ENCODE measurements around the gene LDLRAD4.

The LDLRAD4 gene

DNA sequence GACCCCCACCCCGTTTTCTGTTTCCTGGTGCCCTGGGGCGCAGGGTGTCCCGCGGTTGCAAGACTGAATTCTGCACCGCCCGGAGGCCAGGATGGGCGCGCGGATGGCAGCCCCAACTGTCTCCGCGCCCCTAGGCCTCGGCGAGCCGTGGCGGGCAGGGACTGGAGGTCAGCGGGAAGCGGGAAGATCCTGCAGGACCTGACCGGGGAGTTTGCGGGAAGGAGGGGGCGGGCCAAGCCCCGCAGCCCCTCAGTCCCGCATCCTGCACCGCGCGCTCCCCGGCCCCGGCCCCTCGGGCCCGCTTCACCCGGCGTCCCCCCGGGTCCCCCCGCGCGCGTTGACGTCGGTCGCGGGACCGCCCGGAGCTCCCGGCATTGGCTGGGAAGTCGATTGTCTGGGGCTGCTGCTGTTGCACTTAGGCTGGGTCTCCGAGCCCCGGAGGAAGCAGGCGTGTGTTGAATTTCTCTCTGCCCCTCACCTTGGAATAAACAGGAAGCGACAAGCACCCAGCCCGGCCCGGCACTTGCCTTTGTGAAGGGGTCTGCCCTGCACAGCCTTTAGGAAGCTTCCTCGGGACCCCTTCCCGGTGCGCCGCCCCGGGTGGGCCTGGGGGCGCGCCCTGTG, at the start of gene LDLRAD4:
LDLRAD4 (plus strand) TSS at position 393 of the 624 bp plus-strand sequence.
- peak; percentile 33 for DNase-seq

GRCh38 chr18:13173578-13174145, 44.9 kb upstream of the LDLRAD4 start:
- DNase-seq = no peak

- DNase-seq = no peak
These were observed 43.3 kb upstream of the LDLRAD4 start for GRCh38 chr18:13175266-13175665.

- DNase-seq = no peak
These were observed 42.8 kb upstream of the LDLRAD4 start for GRCh38 chr18:13175754-13176210.

- DNase-seq = no peak
These were observed 41.7 kb upstream of the LDLRAD4 start for GRCh38 chr18:13176847-13177246.

- no peak for DNase-seq
These were observed 40.4 kb upstream of the LDLRAD4 start for GRCh38 chr18:13178197-13178596.

DNA sequence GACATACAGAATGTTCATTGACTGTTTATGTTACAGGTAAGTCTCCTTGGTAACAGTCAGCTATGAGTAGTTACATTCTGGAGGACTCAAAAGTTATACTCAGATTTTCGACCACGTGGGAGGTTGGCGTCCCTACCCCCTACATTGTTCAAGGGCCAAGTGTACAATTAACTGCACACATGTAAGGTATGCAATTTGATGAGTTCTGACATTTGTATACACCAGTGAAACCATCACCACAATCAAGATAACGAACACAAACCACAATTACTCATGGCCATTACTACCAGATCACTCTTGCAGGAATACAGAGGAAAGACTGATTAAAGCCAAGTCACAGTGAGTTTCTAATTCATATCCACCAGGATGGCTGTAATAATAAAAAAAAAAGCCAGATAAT, 39.6 kb upstream of the LDLRAD4 start:
- DNase-seq = no peak

GRCh38 chr18:13179566-13180113, 38.9 kb upstream of the LDLRAD4 start:
- no peak for DNase-seq

DNA sequence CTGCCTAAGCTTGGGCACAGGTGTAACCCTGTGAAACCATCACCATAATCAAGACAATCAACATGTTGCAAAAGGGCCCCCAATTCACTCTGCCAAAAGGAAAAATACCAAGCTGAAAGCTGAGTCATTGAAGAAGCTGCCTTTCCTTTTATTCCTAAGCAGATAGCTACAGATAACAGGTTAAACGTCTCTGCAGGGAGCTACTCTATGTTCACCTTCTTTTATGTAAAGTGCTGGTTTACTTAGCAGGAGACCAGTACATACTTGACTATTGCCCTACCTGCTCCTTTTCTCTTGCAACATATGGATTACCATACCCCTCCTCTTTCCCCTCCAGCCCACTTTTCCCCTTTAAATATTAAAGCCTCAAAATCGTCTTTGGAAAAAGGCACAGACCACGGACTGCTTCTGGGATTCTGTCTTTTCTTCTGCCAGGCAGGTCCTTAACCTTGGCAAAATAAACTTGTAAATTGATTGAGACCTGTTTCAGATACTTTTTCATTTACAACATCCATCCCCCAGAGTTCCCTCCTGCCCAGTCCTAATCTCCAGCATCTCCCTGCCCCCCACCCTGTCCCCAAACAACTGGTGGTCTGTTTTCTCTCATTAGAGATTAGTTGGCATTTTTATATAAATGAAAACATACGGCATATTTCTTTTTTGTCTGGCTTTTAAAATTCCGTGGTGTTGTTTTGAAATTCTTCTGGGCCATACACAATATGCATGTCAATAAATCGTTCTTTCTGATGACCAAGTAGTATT, 37.8 kb upstream of the LDLRAD4 start:
- peak; percentile 55 for DNase-seq

DNA sequence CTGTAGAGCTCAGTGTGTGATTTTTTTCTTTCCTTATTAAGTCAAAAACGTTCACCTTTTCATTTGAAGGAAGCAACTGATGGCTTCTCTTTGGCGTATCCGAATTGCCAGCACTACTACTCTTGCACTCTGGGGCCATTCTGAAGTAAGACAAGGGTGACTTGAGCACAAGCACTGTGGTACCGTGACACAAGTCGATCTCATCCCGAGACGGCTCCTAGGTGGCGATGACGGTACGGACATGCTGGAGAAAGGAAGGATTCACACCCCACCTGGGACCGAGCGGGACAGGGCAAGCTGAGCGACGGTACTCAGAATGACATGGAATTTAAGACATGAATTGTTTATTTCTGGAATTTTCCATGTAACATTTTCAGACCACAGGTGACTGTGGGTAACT, 36.8 kb upstream of the LDLRAD4 start:
- DNase-seq = no peak

DNA sequence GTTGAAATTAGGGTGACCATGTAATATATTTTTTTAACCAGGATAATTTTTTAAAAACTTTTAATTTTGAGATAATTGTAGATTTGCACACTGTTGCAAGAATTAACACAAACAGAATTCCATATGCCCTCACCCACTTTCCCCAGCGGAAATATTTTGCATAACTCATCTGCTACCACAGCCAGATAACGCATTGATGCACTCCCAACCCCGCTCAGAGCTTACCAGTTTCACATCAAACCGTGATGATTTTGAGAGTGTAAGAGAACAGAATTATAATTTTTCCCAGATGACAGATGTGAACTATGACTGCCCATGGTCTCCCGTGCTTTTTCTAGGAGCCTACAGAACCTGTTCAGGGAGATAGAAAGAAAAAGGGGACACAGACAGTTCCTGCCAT, 35.2 kb upstream of the LDLRAD4 start:
- no peak for DNase-seq

- DNase-seq = no peak
These were observed 34.8 kb upstream of the LDLRAD4 start for GRCh38 chr18:13183790-13184189.

- DNase-seq = no peak
These were observed 34.2 kb upstream of the LDLRAD4 start for GRCh38 chr18:13184396-13184795.

GRCh38 chr18:13185675-13186198, 32.8 kb upstream of the LDLRAD4 start:
- no peak for DNase-seq

DNA sequence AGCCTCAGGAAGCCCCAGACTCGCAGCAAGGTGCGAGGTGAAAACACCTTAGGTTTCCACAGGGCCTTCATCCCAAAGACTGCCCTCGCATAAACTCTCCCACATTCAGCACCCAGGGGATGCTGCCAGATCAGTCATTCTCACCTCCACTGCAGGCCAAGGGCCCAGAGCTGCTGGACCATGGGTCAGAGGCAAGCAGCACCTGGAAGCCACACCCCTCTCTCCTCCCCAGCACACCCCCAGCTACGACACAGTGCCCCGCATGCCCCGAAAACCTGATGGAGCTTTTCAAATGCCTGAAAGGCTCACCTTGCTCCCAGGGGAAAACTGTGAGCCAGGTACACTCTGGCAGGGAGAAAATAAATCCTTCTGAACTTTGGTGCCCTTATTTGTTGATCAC, 31.9 kb upstream of the LDLRAD4 start:
- no peak for DNase-seq

- no peak for DNase-seq
These were observed 31.1 kb upstream of the LDLRAD4 start for GRCh38 chr18:13187498-13187897.

GRCh38 chr18:13191031-13191430, 27.5 kb upstream of the LDLRAD4 start:
- DNase-seq = no peak

DNA sequence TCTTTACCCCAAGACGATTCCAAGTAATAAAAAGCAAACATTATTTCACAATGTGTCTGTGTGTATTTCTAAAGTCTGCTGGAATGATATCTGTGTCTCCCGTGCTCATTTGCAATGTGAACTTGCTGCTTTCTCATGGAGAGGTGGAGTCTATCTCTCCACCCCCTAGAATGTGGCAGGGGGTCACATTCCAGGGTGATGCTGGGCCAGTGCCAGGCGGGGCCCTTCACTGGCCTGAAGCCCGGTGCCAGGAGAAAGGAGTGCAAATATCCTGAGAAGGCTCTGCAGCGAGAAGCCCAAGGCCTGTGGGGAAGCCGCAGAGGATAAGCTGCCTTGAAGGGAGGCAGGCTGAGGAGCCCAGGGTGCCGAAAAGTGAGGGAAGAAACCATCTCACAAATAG, 26.8 kb upstream of the LDLRAD4 start:
- no peak for DNase-seq

- no peak for DNase-seq
These were observed 25.6 kb upstream of the LDLRAD4 start for GRCh38 chr18:13192970-13193369.

DNA sequence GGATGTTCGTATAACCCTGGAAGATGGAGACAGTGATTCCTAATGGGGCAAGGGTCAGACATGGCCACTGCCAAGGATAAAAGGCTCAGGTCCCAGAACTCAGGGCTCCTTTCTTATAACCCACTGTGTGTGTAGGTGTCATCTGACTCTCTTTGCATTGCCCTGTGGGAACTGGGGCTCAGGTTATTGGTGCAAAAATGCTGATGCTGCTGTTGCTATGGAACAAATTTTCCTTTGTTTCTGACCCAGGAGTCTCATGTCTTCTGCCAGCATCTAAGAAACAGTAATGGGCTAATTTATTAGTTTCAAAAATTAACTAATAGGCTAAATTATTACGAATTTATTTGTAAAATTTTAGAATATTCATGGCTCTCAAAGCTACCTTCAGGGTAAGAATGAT, 24.3 kb upstream of the LDLRAD4 start:
- no peak for DNase-seq

DNA sequence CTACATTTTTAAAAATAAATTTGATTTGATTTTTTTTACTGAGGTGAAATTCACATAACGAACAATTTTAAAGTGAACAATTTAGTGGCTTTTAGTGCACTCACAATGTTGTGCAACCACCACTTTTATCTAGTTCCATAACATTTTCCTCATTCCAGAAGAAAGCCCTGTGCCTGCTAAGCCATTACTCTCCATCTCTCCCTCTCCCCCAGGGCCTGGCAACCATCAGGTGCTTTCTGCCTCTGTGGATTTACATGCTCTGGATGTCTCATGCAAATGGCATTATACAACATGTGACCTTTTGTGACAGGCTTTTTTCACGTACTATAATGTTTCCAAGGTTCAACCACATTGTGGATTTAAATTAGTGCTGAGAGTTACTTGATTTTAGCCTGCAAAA, 19.9 kb upstream of the LDLRAD4 start:
- no peak for DNase-seq

GRCh38 chr18:13199169-13199568, 19.4 kb upstream of the LDLRAD4 start:
- no peak for DNase-seq

DNA sequence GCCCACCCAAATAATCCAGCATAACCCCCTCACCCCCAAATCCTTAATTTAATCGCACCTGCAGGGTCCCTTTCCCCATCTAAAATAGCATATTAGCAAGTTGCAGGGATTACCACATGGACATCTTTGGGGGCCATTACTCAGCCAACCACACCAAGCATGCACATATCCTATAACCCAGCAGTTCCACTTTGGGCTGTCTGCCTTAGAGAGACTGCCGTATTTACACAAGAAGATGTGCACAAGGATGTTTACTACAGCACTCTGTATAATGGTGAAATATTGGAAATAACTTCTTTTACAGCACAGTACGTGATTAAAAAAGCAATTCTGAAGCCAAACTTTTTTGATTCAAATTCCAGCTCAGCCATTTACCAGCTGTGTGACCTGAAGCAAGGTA, 17.3 kb upstream of the LDLRAD4 start:
- no peak for DNase-seq

DNA sequence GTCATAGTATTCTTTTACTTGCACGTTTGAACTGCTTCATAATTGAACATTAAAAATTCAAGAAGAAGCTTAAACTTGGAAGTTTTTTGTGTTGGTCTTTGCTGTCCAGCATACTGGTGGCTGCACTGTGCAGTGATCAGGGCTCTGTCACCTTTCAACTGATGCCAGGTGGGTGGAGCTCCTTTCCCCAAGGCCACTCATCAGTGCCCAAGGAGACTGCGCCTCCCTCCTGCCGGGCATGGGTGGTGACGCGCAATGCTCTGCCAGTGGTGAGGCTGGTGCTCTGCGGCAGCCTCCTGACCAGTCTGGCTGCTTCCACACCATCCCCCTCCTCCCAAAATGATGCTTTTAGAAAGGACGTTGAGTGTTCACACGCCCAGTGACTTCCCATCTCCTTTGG, 16.0 kb upstream of the LDLRAD4 start:
- no peak for DNase-seq
